ENCODE results near the gene LFNG.
"Not testable (repeated sequence)": the region's sequence is repeated elsewhere in the genome, so short reads cannot be mapped to it uniquely, and the experiment has no call there.

The LFNG gene

GRCh38 chr7:2520131-2520760 is 672 bp downstream of the LFNG start:
- no peak for DNase-seq

GRCh38 chr7:2520761-2521290 is 1.3 kb downstream of the LFNG start:
- no peak for DNase-seq

GRCh38 chr7:2521341-2521745 is 1.8 kb downstream of the LFNG start:
- no peak for DNase-seq

GRCh38 chr7:2521952-2522591 is 2.5 kb downstream of the LFNG start:
- no peak for DNase-seq

- no peak for DNase-seq
Observed at GRCh38 chr7:2522780-2523433, 3.3 kb downstream of the LFNG start.

GRCh38 chr7:2523461-2523936 is 3.9 kb downstream of the LFNG start:
- DNase-seq = no peak

GRCh38 chr7:2523941-2524807 is 4.6 kb downstream of the LFNG start:
- no peak for DNase-seq

GRCh38 chr7:2524808-2525657 is 5.5 kb downstream of the LFNG start:
- no peak for DNase-seq

GRCh38 chr7:2525658-2526630 is 6.4 kb downstream of the LFNG start:
- DNase-seq = no peak

GRCh38 chr7:2526659-2527504 is 7.3 kb downstream of the LFNG start:
- no peak for DNase-seq

- DNase-seq = no peak
Observed at GRCh38 chr7:2527505-2528467, 8.2 kb downstream of the LFNG start.

GRCh38 chr7:2528481-2529095 is 9.0 kb downstream of the LFNG start:
- no peak for DNase-seq

- DNase-seq = no peak
Observed at GRCh38 chr7:2529161-2530070, 9.8 kb downstream of the LFNG start.

- no peak for DNase-seq
Observed at GRCh38 chr7:2530071-2530987, 10.8 kb downstream of the LFNG start.

- not testable (repeated sequence) for DNase-seq
Observed at GRCh38 chr7:2530994-2531795, 11.6 kb downstream of the LFNG start.

Data from NCI-H2227 treated with DMSO at 0.1 percent for 48 hours (cell line).